ENCODE measurements around the gene BARX1. TPM values are rescaled to one million over a fixed set of nuclear protein-coding genes. Genes with fewer than 3 reads are reported as not detected.

The BARX1 gene
- total and polyA plus RNA-seq, 10 of the 15 experiments (the other 5 are each of a cell fraction or from before 2014, with no cell fraction given), result not detected

DNA sequence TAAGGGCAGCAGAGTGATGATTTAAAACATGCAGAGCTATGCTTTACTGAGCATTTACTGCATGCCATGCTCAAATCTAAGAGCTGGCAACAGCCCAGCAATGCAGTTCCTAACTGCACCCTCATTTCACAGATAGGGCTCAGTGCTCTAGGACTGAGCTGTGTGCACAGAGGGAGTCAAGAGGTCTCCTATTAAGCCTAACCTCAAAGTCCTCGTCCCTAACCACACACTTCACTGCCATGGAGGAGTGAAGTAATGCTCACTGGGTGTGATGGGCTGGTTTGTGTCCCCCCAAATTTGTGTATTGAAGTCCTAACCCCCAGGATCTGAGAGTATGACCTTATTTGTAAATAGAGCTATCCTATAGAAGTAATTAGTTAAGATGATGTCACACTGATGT is 25.9 kb downstream of the BARX1 start:
- TF ChIP-seq, protein P1, sequence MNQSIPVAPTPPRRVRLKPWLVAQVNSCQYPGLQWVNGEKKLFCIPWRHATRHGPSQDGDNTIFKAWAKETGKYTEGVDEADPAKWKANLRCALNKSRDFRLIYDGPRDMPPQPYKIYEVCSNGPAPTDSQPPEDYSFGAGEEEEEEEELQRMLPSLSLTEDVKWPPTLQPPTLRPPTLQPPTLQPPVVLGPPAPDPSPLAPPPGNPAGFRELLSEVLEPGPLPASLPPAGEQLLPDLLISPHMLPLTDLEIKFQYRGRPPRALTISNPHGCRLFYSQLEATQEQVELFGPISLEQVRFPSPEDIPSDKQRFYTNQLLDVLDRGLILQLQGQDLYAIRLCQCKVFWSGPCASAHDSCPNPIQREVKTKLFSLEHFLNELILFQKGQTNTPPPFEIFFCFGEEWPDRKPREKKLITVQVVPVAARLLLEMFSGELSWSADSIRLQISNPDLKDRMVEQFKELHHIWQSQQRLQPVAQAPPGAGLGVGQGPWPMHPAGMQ (IDR thresholded peaks at IDR 0.05; ENCODE audit: borderline replicate concordance), result no peak
- TF ChIP-seq, protein P2, sequence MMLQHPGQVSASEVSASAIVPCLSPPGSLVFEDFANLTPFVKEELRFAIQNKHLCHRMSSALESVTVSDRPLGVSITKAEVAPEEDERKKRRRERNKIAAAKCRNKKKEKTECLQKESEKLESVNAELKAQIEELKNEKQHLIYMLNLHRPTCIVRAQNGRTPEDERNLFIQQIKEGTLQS (IDR thresholded peaks at IDR 0.05; ENCODE audit: borderline replicate concordance, extremely low read depth, low read depth, low read length), result no peak
- TF ChIP-seq NFIC (IDR thresholded peaks at IDR 0.05; ENCODE audit: low read depth, low read length), result no peak
- TF ChIP-seq DPF2 (IDR thresholded peaks at IDR 0.05), result no peak
- no peak for TF ChIP-seq IRF4 (IDR thresholded peaks at IDR 0.05; ENCODE audit: low read depth, low read length)
- TF ChIP-seq NFYB (IDR thresholded peaks at IDR 0.05; ENCODE audit: insufficient read depth, low read depth, low read length), result no peak
- no peak for TF ChIP-seq GABPA (IDR thresholded peaks at IDR 0.05; ENCODE audit: low read depth)
- TF ChIP-seq RUNX3 (IDR thresholded peaks at IDR 0.05; ENCODE audit: low read length), result no peak
- TF ChIP-seq MXI1 (IDR thresholded peaks at IDR 0.05; ENCODE audit: low read depth, low read length), result no peak
- TF ChIP-seq ETV6 (conservative IDR thresholded peaks at IDR 0.05 in 1 of 2, IDR thresholded peaks at IDR 0.05 in 1 of 2; ENCODE audit: borderline replicate concordance in 1 of 2, low read depth in 1 of 2), result no peak
- no peak for TF ChIP-seq HCFC1 (IDR thresholded peaks at IDR 0.05; ENCODE audit: low read length)
- no peak for TF ChIP-seq BMI1 (IDR thresholded peaks at IDR 0.05; ENCODE audit: borderline replicate concordance)
- TF ChIP-seq GATAD2B (conservative IDR thresholded peaks at IDR 0.05; ENCODE audit: low read depth), result no peak
- no peak for TF ChIP-seq HDAC6 (IDR thresholded peaks at IDR 0.05; ENCODE audit: unreplicated experiment)
- SMC1A ChIA-PET (ENCODE audit: uncharacterized antibody, unreplicated experiment), result no interaction called here
- no peaks in the 10 kb centered on the region for H3K9me3 ChIP-seq (replicated peaks; ENCODE audit: control insufficient read depth, insufficient read depth, low read length)
- no peak overlapping the region for H2AFZ ChIP-seq (ENCODE audit: control insufficient read depth, low read depth, low read length)
- intact Hi-C loops (cut with micrococcal nuclease; ENCODE audit: unreplicated experiment) (no loop called here), in situ Hi-C loops (cut with MboI) (no loop called here)
- WGBS (ENCODE audit: insufficient coverage, insufficient replicate concordance, low lambda C conversion rate, missing lambda C conversion rate), result 0% methylated on average over 1 of the region's 1 CpG
- no peak for DNase-seq (ENCODE audit: low read depth, low spot score)
- CTCF ChIA-PET, result interaction anchor here (0.7 kb wide), 1 partner anchor 15 kb away, joined by 3 read pairs; no protein-coding TSS in a partner anchor
- RAD21 ChIA-PET (ENCODE audit: unreplicated experiment), result no interaction called here
- ATAC-seq, result no peak
- POLR2A ChIA-PET, result no interaction called here
- BruUV-seq (replicated peaks), result no TSS peak
- no peaks in the 10 kb centered on the region for H4K20me1 ChIP-seq (ENCODE audit: control insufficient read depth, insufficient read depth)
- H3K4me1 ChIP-seq (ENCODE audit: control insufficient read depth, insufficient read depth, low read length), result no peaks in the 10 kb centered on the region
- H3K79me2 ChIP-seq (ENCODE audit: control insufficient read depth, insufficient read depth, low read length), result no peaks in the 10 kb centered on the region
- H3K27ac ChIP-seq (ENCODE audit: control insufficient read depth, insufficient read depth), result no peak overlapping the region
- H3K4me3 ChIP-seq, result no peak overlapping the region
- H3K36me3 ChIP-seq (ENCODE audit: control insufficient read depth in 2 of 2, insufficient read depth in 2 of 2, low read length in 1 of 2), result no peaks in the 10 kb centered on the region
- FAIRE-seq, result no peak
- H3K4me2 ChIP-seq (ENCODE audit: control insufficient read depth, insufficient read depth), result no peak overlapping the region
- H3K27me3 ChIP-seq (replicated peaks in 1 of 2; ENCODE audit: control insufficient read depth in 2 of 2, insufficient read depth in 2 of 2, low read length in 1 of 2), result peaks cover 3 to 11% of the 10 kb centered on the region in 2 experiments
- H3K9ac ChIP-seq (ENCODE audit: control insufficient read depth, insufficient read depth, low read length), result no peak overlapping the region
